Activated B cell treated with CpG ODN at 0.5 μM for 24 hours (primary cell): ENCODE data around the gene PTP4A1. TPM values are rescaled to one million over a fixed set of nuclear protein-coding genes. Genes with fewer than 3 reads are reported as not detected.
"Not testable (repeated sequence)": the region's sequence is repeated elsewhere in the genome, so short reads cannot be mapped to it uniquely, and the experiment has no call there.

Experiments
- ATAC-seq: fragments of 200-7000 bp; cut with Tn5 transposase; one replicate; pipeline ENCODE4 v1.10.0; 2021; ENCODE audit warnings: low read depth, mild to moderate bottlenecking, moderate library complexity
- CTCF ChIA-PET: fragments of 350-600 bp; sonication (Branson Sonifier 250); formaldehyde crosslinking; loops from one replicate; lab custom pipeline; 2021; ENCODE audit warnings: antibody characterized with exemption; lab: Charles Lee
- POLR2A ChIA-PET: fragments of 350-600 bp; sonication (Branson Sonifier 250); formaldehyde crosslinking; loops from one replicate; lab custom pipeline; 2021; ENCODE audit warnings: antibody characterized with exemption; lab: Charles Lee
- DNase-seq: peaks from one replicate; pipeline ENCODE4 v3.0.0; 2022
- H3K27ac Mint-ChIP-seq: one replicate; pipeline ENCODE4 v1.8.0; 2020; ENCODE audit warnings: mixed read lengths
- H3K27me3 Mint-ChIP-seq: one replicate; pipeline ENCODE4 v1.8.0; 2021; ENCODE audit warnings: mixed read lengths
- H3K36me3 Mint-ChIP-seq: one replicate; pipeline ENCODE4 v1.8.0; 2021; ENCODE audit warnings: low read depth, mixed read lengths
- H3K4me1 Mint-ChIP-seq: one replicate; pipeline ENCODE4 v1.8.0; 2021; ENCODE audit warnings: mixed read lengths
- H3K4me3 Mint-ChIP-seq: one replicate; pipeline ENCODE4 v1.8.0; 2020; ENCODE audit warnings: mild to moderate bottlenecking, mixed read lengths
- H3K9me3 Mint-ChIP-seq: one replicate; pipeline ENCODE4 v1.8.0; 2020; ENCODE audit warnings: mixed read lengths
- intact Hi-C: fragments of 100-400 bp; cut with micrococcal nuclease; formaldehyde crosslinking; loops from one replicate; pipeline ENCODE4 v1.15.1; 2024
- total RNA-seq: library from RNA; stranded (reverse); gene quantifications from 2 replicates; pipeline ENCODE4 v1.2.3, GENCODE V29; 2022
- TF ChIP-seq, protein P1 (sequence below): fragments of 200-600 bp; IDR thresholded peaks from one replicate; pipeline ENCODE4 v1.8.0; 2022; ENCODE audit warnings: antibody characterized with exemption, mild to moderate bottlenecking

The PTP4A1 gene
- total RNA-seq, 1 donor from 2014 or later: 35.2 TPM

DNA sequence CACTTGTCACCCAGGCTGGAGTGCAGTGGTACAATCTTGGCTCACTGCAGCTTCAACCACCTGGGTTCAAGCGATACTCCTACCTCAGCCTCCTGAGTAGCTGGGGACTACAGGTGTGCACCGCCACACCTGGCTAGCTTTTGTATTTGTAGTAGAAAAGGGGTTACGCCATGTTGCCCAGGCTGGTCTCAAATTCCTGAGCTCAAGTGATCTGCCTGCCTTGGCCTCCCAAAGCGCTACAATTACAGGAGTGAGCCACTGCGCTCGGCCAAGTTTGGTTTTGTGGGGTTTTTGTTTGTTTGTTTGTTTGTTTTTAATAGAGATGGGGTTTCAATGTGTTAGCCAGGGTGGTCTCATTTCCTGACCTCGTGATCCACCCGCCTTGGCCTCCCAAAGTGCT, 12.3 kb downstream of the PTP4A1 start:
- H3K27me3 Mint-ChIP-seq: peaks cover 2% of the 10 kb centered on the region
- POLR2A ChIA-PET: interaction anchor here (0.9 kb wide), 1 partner anchor 11 kb away, joined by 6 read pairs; no protein-coding TSS in a partner anchor
- no peak for DNase-seq
- no peak overlapping the region for H3K27ac Mint-ChIP-seq
- peaks cover 37% of the 10 kb centered on the region for H3K36me3 Mint-ChIP-seq
- no peak overlapping the region for H3K4me3 Mint-ChIP-seq
- intact Hi-C loops: no loop called here
- TF ChIP-seq, protein P1, sequence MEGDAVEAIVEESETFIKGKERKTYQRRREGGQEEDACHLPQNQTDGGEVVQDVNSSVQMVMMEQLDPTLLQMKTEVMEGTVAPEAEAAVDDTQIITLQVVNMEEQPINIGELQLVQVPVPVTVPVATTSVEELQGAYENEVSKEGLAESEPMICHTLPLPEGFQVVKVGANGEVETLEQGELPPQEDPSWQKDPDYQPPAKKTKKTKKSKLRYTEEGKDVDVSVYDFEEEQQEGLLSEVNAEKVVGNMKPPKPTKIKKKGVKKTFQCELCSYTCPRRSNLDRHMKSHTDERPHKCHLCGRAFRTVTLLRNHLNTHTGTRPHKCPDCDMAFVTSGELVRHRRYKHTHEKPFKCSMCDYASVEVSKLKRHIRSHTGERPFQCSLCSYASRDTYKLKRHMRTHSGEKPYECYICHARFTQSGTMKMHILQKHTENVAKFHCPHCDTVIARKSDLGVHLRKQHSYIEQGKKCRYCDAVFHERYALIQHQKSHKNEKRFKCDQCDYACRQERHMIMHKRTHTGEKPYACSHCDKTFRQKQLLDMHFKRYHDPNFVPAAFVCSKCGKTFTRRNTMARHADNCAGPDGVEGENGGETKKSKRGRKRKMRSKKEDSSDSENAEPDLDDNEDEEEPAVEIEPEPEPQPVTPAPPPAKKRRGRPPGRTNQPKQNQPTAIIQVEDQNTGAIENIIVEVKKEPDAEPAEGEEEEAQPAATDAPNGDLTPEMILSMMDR: no peak
- no peaks in the 10 kb centered on the region for H3K4me1 Mint-ChIP-seq
- no peaks in the 10 kb centered on the region for H3K9me3 Mint-ChIP-seq
- no peak for ATAC-seq
- CTCF ChIA-PET: interaction anchor here (1.3 kb wide), 2 partner anchors 11 to 14 kb away, joined by 5 to 7 read pairs; no protein-coding TSS in a partner anchor

GRCh38 chr6:63585652-63586051, 13.4 kb downstream of the PTP4A1 start:
- CTCF ChIA-PET, H3K9me3 Mint-ChIP-seq, DNase-seq, POLR2A ChIA-PET, H3K4me3 Mint-ChIP-seq, H3K27ac Mint-ChIP-seq, H3K4me1 Mint-ChIP-seq, H3K27me3 Mint-ChIP-seq, ATAC-seq, intact Hi-C loops: not testable (repeated sequence)
- peaks cover 26% of the 10 kb centered on the region for H3K36me3 Mint-ChIP-seq

GRCh38 chr6:63589952-63590411, 17.7 kb downstream of the PTP4A1 start:
- TF ChIP-seq, protein P1: no peak
- H3K36me3 Mint-ChIP-seq: no peaks in the 10 kb centered on the region
- H3K4me3 Mint-ChIP-seq: no peak overlapping the region
- peaks cover 4% of the 10 kb centered on the region for H3K27me3 Mint-ChIP-seq
- ChIA-PET CTCF (no interaction called here), POLR2A (no interaction called here)
- H3K9me3 Mint-ChIP-seq: no peaks in the 10 kb centered on the region
- H3K27ac Mint-ChIP-seq: no peak overlapping the region
- DNase-seq: no peak
- intact Hi-C loops: no loop called here
- H3K4me1 Mint-ChIP-seq: no peaks in the 10 kb centered on the region
- ATAC-seq: no peak

GRCh38 chr6:63592886-63593285, 20.6 kb downstream of the PTP4A1 start:
- ATAC-seq (no peak), DNase-seq (no peak)
- ChIA-PET CTCF (interaction anchor here (0.7 to 1.8 kb wide), 3 partner anchors 19 to 172 kb away, joined by 3 to 7 read pairs (median 4); no protein-coding TSS in a partner anchor), POLR2A (interaction anchor here (1.0 kb wide), 1 partner anchor 19 kb away, joined by 3 read pairs; no protein-coding TSS in a partner anchor)
- peaks cover 2% of the 10 kb centered on the region for H3K27me3 Mint-ChIP-seq
- no peaks in the 10 kb centered on the region for H3K9me3 Mint-ChIP-seq
- H3K27ac Mint-ChIP-seq: no peak overlapping the region
- intact Hi-C loops: no loop called here
- no peak overlapping the region for H3K4me3 Mint-ChIP-seq
- TF ChIP-seq, protein P1: no peak
- H3K4me1 Mint-ChIP-seq: peaks cover 2% of the 10 kb centered on the region
- no peaks in the 10 kb centered on the region for H3K36me3 Mint-ChIP-seq

DNA sequence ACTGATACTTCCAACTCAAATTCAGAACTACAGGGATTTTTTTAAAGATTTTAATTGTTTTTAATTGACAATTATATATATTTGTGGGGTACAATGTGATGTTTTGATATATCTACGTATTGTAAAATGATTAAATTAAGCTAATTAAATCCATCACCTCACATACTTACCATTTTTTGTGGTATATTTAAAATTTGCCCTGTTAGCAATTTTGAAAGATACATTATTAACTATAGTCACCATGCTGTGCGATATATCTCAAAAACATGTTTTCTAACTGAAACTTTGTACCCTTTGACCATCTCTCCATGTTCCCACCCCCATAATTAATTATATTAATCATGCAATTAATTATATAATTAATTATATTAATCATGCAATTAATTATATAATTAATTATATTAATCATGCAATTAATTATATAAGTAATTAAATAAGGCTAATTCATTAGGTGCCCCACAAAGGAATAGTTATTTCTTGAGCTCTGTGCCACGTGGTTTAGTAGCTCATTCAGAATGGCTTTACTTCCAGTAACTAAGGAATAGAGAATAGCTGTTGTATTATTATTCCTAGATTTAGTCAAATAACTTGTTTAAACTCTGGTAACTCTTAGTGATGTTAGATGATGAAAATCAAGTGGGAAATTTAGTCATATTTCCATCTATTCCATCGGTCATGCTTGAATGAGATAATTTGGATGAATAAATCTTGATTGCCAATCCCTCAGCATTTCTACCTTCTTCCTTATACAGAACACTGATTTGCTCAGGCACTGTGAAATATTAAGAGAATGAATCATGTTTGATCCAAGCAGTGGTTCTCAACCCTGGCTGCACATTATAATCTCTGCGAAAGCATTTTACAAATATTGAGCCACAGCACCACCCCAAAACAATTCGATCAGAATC, 25.1 kb downstream of the PTP4A1 start:
- intact Hi-C loops: loop anchor here (1.0 to 5.0 kb wide), 7 partner anchors 25 to 290 kb away; partner anchors contain the start of genes LOC128125822, PHF3 and PTP4A1
- no peak overlapping the region for H3K27ac Mint-ChIP-seq
- ATAC-seq: no peak

More for the DNA sequence above, 25.1 kb downstream of the PTP4A1 start:
- H3K4me1 Mint-ChIP-seq: peaks cover 13% of the 10 kb centered on the region
- no peaks in the 10 kb centered on the region for H3K9me3 Mint-ChIP-seq
- peaks cover 2% of the 10 kb centered on the region for H3K27me3 Mint-ChIP-seq
- H3K36me3 Mint-ChIP-seq: no peaks in the 10 kb centered on the region
- CTCF ChIA-PET: interaction anchor here (1.1 to 6.1 kb wide), 12 partner anchors 13 to 245 kb away, joined by 3 to 169 read pairs (median 8); partner anchors contain the start of gene PHF3
- DNase-seq: no peak
- H3K4me3 Mint-ChIP-seq: peak overlapping the region; percentile 84
- TF ChIP-seq, protein P1: no peak
- POLR2A ChIA-PET: interaction anchor here (1.7 to 2.1 kb wide), 2 partner anchors 24 to 39 kb away, joined by 8 to 15 read pairs; partner anchors contain the start of gene PHF3
